Osteocyte (in vitro differentiated cells): ENCODE measurements around the gene SMAP1. TPM values are rescaled to one million over a fixed set of nuclear protein-coding genes. Genes with fewer than 3 reads are reported as not detected.

Experiments
- DNase-seq: peaks from one replicate; pipeline ENCODE4 v3.0.0; 2021; ENCODE audit warnings: mixed read lengths; ENCODE audit not compliant: unreplicated experiment; ENCODE audit errors: extremely low spot score
- H3K27ac Mint-ChIP-seq: one replicate; pipeline ENCODE4 v1.8.0; 2021; ENCODE audit warnings: mild to moderate bottlenecking, mixed read lengths; ENCODE audit not compliant: unreplicated experiment
- H3K27me3 Mint-ChIP-seq: one replicate; pipeline ENCODE4 v1.8.0; 2021; ENCODE audit warnings: mixed read lengths; ENCODE audit not compliant: unreplicated experiment
- H3K36me3 Mint-ChIP-seq: one replicate; pipeline ENCODE4 v1.8.0; 2021; ENCODE audit warnings: mixed read lengths; ENCODE audit not compliant: unreplicated experiment
- H3K4me1 Mint-ChIP-seq: one replicate; pipeline ENCODE4 v1.8.0; 2021; ENCODE audit warnings: mixed read lengths; ENCODE audit not compliant: unreplicated experiment
- H3K4me3 Mint-ChIP-seq: one replicate; pipeline ENCODE4 v1.8.0; 2021; ENCODE audit warnings: mild to moderate bottlenecking, moderate library complexity, mixed read lengths; ENCODE audit not compliant: unreplicated experiment
- H3K9me3 Mint-ChIP-seq: one replicate; pipeline ENCODE4 v1.8.0; 2021; ENCODE audit warnings: mixed read lengths; ENCODE audit not compliant: unreplicated experiment
- total RNA-seq: library from RNA; stranded (reverse); gene quantifications from 2 replicates; pipeline ENCODE4 v1.2.1, GENCODE V29; 2021
- TF ChIP-seq, protein P1 (sequence below): fragments of 200-600 bp; sonication (generic); IDR thresholded peaks from 2 replicates; pipeline ENCODE4 v1.5.0; 2021; ENCODE audit warnings: antibody characterized with exemption, mild to moderate bottlenecking, moderate library complexity

The SMAP1 gene
- total RNA-seq, 1 donor from 2014 or later, result 27.2 TPM

DNA sequence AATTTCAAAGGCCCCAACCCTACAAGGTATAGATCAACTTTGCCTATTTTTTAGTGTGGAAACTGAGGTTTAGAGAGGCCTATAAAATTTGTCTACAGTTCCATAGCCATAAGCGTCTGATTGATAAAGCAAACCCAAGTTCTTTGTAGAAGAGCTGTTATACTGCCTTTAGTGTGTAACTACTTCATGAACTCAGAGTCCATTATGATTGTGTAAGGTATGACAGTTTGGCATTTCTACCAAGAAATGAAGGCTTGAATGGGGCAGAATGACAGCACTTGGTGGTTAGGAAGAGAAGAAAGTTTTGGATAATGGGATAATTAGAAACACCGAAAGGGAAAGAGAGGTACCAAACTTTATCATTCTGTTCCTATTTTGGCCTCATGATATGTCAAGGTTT, 38.1 kb downstream of the SMAP1 start:
- Mint-ChIP-seq H3K4me3 (no peak overlapping the region), H3K27ac (no peak overlapping the region), H3K27me3 (no peaks in the 10 kb centered on the region), H3K36me3 (no peaks in the 10 kb centered on the region), H3K9me3 (no peaks in the 10 kb centered on the region), H3K4me1 (peaks cover 7% of the 10 kb centered on the region)
- no peak for DNase-seq
- TF ChIP-seq, protein P1, sequence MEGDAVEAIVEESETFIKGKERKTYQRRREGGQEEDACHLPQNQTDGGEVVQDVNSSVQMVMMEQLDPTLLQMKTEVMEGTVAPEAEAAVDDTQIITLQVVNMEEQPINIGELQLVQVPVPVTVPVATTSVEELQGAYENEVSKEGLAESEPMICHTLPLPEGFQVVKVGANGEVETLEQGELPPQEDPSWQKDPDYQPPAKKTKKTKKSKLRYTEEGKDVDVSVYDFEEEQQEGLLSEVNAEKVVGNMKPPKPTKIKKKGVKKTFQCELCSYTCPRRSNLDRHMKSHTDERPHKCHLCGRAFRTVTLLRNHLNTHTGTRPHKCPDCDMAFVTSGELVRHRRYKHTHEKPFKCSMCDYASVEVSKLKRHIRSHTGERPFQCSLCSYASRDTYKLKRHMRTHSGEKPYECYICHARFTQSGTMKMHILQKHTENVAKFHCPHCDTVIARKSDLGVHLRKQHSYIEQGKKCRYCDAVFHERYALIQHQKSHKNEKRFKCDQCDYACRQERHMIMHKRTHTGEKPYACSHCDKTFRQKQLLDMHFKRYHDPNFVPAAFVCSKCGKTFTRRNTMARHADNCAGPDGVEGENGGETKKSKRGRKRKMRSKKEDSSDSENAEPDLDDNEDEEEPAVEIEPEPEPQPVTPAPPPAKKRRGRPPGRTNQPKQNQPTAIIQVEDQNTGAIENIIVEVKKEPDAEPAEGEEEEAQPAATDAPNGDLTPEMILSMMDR, result no peak

DNA sequence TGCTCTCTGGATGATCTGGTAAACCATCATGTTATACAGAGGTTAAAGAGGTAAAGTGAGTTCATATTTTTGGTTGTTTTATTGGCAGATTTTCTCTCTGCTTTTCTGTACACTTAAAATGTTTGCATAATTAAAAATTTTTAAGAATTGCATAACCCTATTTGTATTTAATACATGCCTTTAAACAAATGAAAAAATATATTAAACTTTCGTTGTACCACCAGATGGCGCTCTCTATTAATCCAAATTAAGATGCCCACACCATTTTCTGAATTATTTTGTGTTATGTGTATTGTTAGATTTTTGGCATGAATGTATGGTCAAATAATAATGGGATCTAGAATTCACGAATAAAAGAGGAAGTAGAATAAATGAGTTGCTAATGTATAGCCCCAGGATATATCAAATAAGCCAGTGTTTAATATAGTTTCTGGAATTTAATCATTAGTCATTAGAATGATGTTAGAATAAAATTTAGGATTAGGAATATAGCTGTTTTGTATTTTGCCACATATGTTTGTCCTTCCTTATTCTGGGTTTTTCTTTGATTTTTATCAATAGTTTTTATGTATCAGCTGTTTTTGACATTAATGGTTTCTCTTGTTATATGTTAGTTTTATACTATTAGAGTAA, 38.9 kb downstream of the SMAP1 start:
- H3K27me3 Mint-ChIP-seq, result no peaks in the 10 kb centered on the region
- TF ChIP-seq, protein P1, result peak; percentile 71
- H3K27ac Mint-ChIP-seq, result no peak overlapping the region
- no peak overlapping the region for H3K4me3 Mint-ChIP-seq
- H3K9me3 Mint-ChIP-seq, result no peaks in the 10 kb centered on the region
- H3K36me3 Mint-ChIP-seq, result no peaks in the 10 kb centered on the region
- no peak for DNase-seq
- H3K4me1 Mint-ChIP-seq, result peaks cover 7% of the 10 kb centered on the region

DNA sequence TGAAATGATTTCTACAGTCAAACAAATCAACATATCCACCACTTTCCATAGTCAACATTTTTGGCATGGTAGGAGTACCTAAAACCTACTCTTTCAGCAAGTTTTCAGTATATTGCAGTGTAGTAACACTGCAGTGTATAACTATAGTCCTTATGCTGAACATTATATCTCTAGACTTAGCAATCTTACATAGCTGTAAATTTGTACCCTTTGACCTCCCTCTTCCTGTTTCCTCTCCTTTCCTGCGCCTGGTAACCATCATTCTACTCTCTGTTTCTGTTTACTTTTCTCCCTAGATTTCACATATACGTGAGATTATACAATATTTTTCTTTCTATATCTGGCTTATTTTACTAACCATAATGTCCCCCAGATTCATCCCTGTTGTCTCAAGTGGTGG, 40.2 kb downstream of the SMAP1 start:
- Mint-ChIP-seq H3K27me3 (no peaks in the 10 kb centered on the region), H3K27ac (no peak overlapping the region), H3K36me3 (no peaks in the 10 kb centered on the region), H3K4me3 (no peak overlapping the region), H3K4me1 (peaks cover 7% of the 10 kb centered on the region), H3K9me3 (no peaks in the 10 kb centered on the region)
- DNase-seq, result no peak
- TF ChIP-seq, protein P1, result no peak

DNA sequence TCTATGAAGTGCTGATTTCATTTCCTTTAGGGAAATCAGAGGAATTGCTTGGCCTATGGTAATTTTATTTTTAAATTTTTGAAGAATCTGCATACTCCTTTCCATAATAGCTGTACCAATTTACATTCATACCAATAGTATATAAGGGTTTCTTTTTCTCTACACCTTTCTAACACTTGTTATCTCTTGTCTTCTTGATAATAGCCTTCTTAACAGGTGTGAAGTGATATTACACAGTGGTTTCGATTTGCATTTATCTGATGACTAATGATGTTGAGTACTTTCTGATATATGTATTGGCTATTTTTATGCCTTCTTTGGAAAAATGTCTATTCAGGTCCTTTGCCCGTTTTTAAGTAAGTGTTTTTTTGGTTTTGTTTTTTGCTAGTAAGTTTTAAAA, 40.8 kb downstream of the SMAP1 start:
- peaks cover 5% of the 10 kb centered on the region for H3K9me3 Mint-ChIP-seq
- DNase-seq, result no peak
- H3K4me1 Mint-ChIP-seq, result peaks cover 7% of the 10 kb centered on the region
- TF ChIP-seq, protein P1, result no peak
- H3K27ac Mint-ChIP-seq, result no peak overlapping the region
- no peaks in the 10 kb centered on the region for H3K27me3 Mint-ChIP-seq
- H3K36me3 Mint-ChIP-seq, result no peaks in the 10 kb centered on the region
- H3K4me3 Mint-ChIP-seq, result no peak overlapping the region

DNA sequence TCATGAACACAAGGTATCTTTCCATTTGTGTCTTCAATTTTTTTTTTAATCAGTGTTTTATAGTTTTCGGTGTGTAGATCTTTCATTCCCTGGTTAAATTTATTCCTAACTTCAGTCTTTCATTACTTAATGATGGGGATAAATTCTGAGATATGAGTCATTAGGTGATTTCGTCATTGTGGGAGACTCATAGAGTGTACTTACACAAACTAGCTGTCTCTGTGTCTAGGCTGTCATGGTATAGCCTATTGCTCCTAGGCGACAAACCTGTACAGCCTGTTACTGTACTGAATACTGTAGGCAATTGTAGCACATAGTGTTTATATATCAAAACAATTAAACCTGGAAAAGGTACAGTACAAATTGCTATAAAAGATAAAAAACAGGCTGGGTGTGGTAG, 42.1 kb downstream of the SMAP1 start:
- peaks cover 14% of the 10 kb centered on the region for H3K9me3 Mint-ChIP-seq
- TF ChIP-seq, protein P1, result no peak
- H3K4me3 Mint-ChIP-seq, result no peak overlapping the region
- peaks cover 8% of the 10 kb centered on the region for H3K36me3 Mint-ChIP-seq
- no peak overlapping the region for H3K27ac Mint-ChIP-seq
- DNase-seq, result no peak
- H3K27me3 Mint-ChIP-seq, result no peaks in the 10 kb centered on the region
- H3K4me1 Mint-ChIP-seq, result peaks cover 7% of the 10 kb centered on the region
